C1 segment of cervical spinal cord (tissue), 14 donors: ENCODE results near the gene ANXA2R.
"Not testable (repeated sequence)": the region's sequence is repeated elsewhere in the genome, so short reads cannot be mapped to it uniquely, and the experiment has no call there.

ENCODE experiments used
- DNase-seq, 14 donors: peaks; one replicate each; lab custom pipeline; 2025; lab: John Stamatoyannopoulos, UW

Gene ANXA2R

GRCh38 chr5:43061352-43062075 is 21.4 kb upstream of the ANXA2R start:
- DNase-seq = no peak

- DNase-seq = not testable (repeated sequence)
Observed at GRCh38 chr5:43060020-43060419, 19.9 kb upstream of the ANXA2R start.

GRCh38 chr5:43055098-43055497 is 15.0 kb upstream of the ANXA2R start:
- not testable (repeated sequence) for DNase-seq

- DNase-seq = no peak
Observed at GRCh38 chr5:43051684-43052083, 11.6 kb upstream of the ANXA2R start.

- DNase-seq = no peak
Observed at GRCh38 chr5:43050384-43050783, 10.3 kb upstream of the ANXA2R start.

GRCh38 chr5:43049236-43049635 is 9.1 kb upstream of the ANXA2R start:
- no peak for DNase-seq

GRCh38 chr5:43046474-43046873 is 6.4 kb upstream of the ANXA2R start:
- no peak for DNase-seq

GRCh38 chr5:43045236-43045635 is 5.1 kb upstream of the ANXA2R start:
- no peak for DNase-seq

- peak in 1 of 14 donors; percentile 15 for DNase-seq
Observed at GRCh38 chr5:43044181-43044914, 4.2 kb upstream of the ANXA2R start.

- no peak for DNase-seq
Observed at GRCh38 chr5:43043400-43043756, 3.3 kb upstream of the ANXA2R start.

GRCh38 chr5:43042626-43043399 is 2.7 kb upstream of the ANXA2R start:
- peak in 12 of 14 donors; percentile 53 to 89 (median 74) for DNase-seq

- peak in 12 of 14 donors; percentile 53 to 89 (median 79) for DNase-seq
Observed at GRCh38 chr5:43042176-43042625, 2.1 kb upstream of the ANXA2R start.

GRCh38 chr5:43041669-43042175 is 1.6 kb upstream of the ANXA2R start:
- peak in 9 of 14 donors; percentile 62 to 89 (median 70) for DNase-seq

- DNase-seq = peak in 2 of 14 donors; percentile 55
Observed at GRCh38 chr5:43041110-43041668, 1.1 kb upstream of the ANXA2R start.

GRCh38 chr5:43039471-43040286 is 440 bp downstream of the ANXA2R start:
- peak in 5 of 14 donors; percentile 19 to 60 (median 38) for DNase-seq

- DNase-seq = no peak
Observed at GRCh38 chr5:43039152-43039470, 1.0 kb downstream of the ANXA2R start.

- DNase-seq = no peak
Observed at GRCh38 chr5:43038496-43038989, 1.6 kb downstream of the ANXA2R start.

- DNase-seq = no peak
Observed at GRCh38 chr5:43037636-43038495, 2.3 kb downstream of the ANXA2R start.

- peak in 1 of 14 donors; percentile 15 for DNase-seq
Observed at GRCh38 chr5:43036856-43037635, 3.1 kb downstream of the ANXA2R start.
